Esophagus muscularis mucosa (tissue), 4 donors: ENCODE data around the gene RSRC1. TPM values are rescaled to one million over a fixed set of nuclear protein-coding genes. Genes with fewer than 3 reads are reported as not detected.

Source experiments
- DNase-seq: peaks from one replicate; pipeline ENCODE4 v3.0.0-alpha.2; 2017; ENCODE audit errors: extremely low spot score
- H3K27ac ChIP-seq, 4 donors: fragments of 200-600 bp; sonication (generic); replicated peaks in 1 of 4; 1 replicate in 3 of 4; 2 replicates in 1 of 4; pipeline ENCODE4 v1.5.1; 2016 to 2019; ENCODE audit warnings: mild to moderate bottlenecking in 1 of 4
- H3K27me3 ChIP-seq, 4 donors: fragments of 200-600 bp; sonication (generic); one replicate each; pipeline versions ENCODE4 v1.5.1 to v1.6.0; 2016 to 2019
- H3K36me3 ChIP-seq, 4 donors: fragments of 200-600 bp; sonication (generic); one replicate each; pipeline ENCODE4 v1.5.1; 2016 to 2019
- H3K4me1 ChIP-seq, 4 donors: fragments of 200-600 bp; sonication (generic); one replicate each; pipeline ENCODE4 v1.5.1; 2016 to 2019
- H3K4me3 ChIP-seq, 4 donors: fragments of 200-600 bp; sonication (generic); 1 replicate in 2 of 4; 2 replicates in 2 of 4; pipeline ENCODE4 v1.5.1; 2016 to 2019; ENCODE audit warnings: mild to moderate bottlenecking in 4 of 4, moderate library complexity in 1 of 4
- H3K9me3 ChIP-seq, 4 donors: fragments of 200-600 bp; sonication (generic); 1 replicate in 3 of 4; 2 replicates in 1 of 4; pipeline ENCODE4 v1.5.1; 2016 to 2019
- EP300 ChIP-seq: sonication (generic); formaldehyde crosslinking; IDR thresholded peaks from one replicate; pipeline ENCODE4 v1.6.1; 2017; ENCODE audit warnings: antibody characterized with exemption
- POLR2A ChIP-seq: fragments of 450-650 bp; IDR thresholded peaks from one replicate; pipeline ENCODE4 v1.6.1; 2017; ENCODE audit warnings: antibody characterized with exemption, moderate library complexity, mild to moderate bottlenecking, low read depth
- POLR2AphosphoS5 ChIP-seq, 2 donors: sonication (generic); formaldehyde crosslinking; IDR thresholded peaks; one replicate each; pipeline ENCODE4 v1.6.1; 2017; ENCODE audit warnings: antibody characterized with exemption in 2 of 2
- WGBS: methylation state at CpG from one replicate; pipeline ENCODE4 v1.1.5; 2018; 5-methylcytosine and 5-hydroxymethylcytosine counted together
- intact Hi-C: fragments of 100-400 bp; cut with DNase I; formaldehyde crosslinking; loops from one replicate; pipeline ENCODE4 v1.15.1; 2023
- total RNA-seq, 4 donors: library from RNA; depleted of rRNA; stranded (reverse); fragments of >200 nt; gene quantifications; one replicate each; pipeline versions ENCODE4 v1.1.0 to v1.2.1, GENCODE V29; 2016
- TF ChIP-seq, protein P1 (sequence below), 3 experiments: fragments of 200-600 bp in 2 of 3; fragments of 450-650 bp in 1 of 3; sonication (generic) in 2 of 3; IDR thresholded peaks; one replicate each; pipeline ENCODE4 v1.5.1; 2017 to 2019; ENCODE audit warnings: antibody characterized with exemption in 3 of 3, mild to moderate bottlenecking in 2 of 3, moderate library complexity in 1 of 3

The RSRC1 gene
- total RNA-seq, 4 donors from 2014 or later, result 33.1 to 57.3 (median 40.6) TPM

GRCh38 chr3:158127250-158128219, 17.6 kb downstream of the RSRC1 start:
- no peaks in the 10 kb centered on the region for H3K27me3 ChIP-seq
- WGBS, result 89% methylated on average over 3 of the region's 3 CpGs
- H3K4me1 ChIP-seq, result no peaks in the 10 kb centered on the region
- TF ChIP-seq POLR2AphosphoS5 (IDR thresholded peaks at IDR 0.05) (no peak), EP300 (no peak)
- intact Hi-C loops, result no loop called here
- H3K9me3 ChIP-seq, result peaks cover 0 to 14% (median 0%) of the 10 kb centered on the region in 4 donors
- no peak for DNase-seq
- peaks cover 19 to 74% (median 46%) of the 10 kb centered on the region in 4 donors for H3K36me3 ChIP-seq
- no peak overlapping the region for H3K27ac ChIP-seq
- H3K4me3 ChIP-seq, result no peak overlapping the region

- H3K4me3 ChIP-seq, result no peak overlapping the region
- intact Hi-C loops, result no loop called here
- no peaks in the 10 kb centered on the region for H3K4me1 ChIP-seq
- no peak overlapping the region for H3K27ac ChIP-seq
- no peaks in the 10 kb centered on the region for H3K27me3 ChIP-seq
- no peak for DNase-seq
- peaks cover 0 to 14% (median 0%) of the 10 kb centered on the region in 4 donors for H3K9me3 ChIP-seq
- H3K36me3 ChIP-seq, result peaks cover 11 to 62% (median 35%) of the 10 kb centered on the region in 4 donors
- no peak for TF ChIP-seq EP300
- TF ChIP-seq POLR2A, result no peak
- TF ChIP-seq, protein P1, sequence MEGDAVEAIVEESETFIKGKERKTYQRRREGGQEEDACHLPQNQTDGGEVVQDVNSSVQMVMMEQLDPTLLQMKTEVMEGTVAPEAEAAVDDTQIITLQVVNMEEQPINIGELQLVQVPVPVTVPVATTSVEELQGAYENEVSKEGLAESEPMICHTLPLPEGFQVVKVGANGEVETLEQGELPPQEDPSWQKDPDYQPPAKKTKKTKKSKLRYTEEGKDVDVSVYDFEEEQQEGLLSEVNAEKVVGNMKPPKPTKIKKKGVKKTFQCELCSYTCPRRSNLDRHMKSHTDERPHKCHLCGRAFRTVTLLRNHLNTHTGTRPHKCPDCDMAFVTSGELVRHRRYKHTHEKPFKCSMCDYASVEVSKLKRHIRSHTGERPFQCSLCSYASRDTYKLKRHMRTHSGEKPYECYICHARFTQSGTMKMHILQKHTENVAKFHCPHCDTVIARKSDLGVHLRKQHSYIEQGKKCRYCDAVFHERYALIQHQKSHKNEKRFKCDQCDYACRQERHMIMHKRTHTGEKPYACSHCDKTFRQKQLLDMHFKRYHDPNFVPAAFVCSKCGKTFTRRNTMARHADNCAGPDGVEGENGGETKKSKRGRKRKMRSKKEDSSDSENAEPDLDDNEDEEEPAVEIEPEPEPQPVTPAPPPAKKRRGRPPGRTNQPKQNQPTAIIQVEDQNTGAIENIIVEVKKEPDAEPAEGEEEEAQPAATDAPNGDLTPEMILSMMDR (IDR thresholded peaks at IDR 0.05), result no peak
- TF ChIP-seq POLR2AphosphoS5 (IDR thresholded peaks at IDR 0.05), result no peak
- WGBS, result 80% methylated on average over 6 of the region's 6 CpGs
Observed at GRCh38 chr3:158128755-158129154, 18.9 kb downstream of the RSRC1 start.

DNA sequence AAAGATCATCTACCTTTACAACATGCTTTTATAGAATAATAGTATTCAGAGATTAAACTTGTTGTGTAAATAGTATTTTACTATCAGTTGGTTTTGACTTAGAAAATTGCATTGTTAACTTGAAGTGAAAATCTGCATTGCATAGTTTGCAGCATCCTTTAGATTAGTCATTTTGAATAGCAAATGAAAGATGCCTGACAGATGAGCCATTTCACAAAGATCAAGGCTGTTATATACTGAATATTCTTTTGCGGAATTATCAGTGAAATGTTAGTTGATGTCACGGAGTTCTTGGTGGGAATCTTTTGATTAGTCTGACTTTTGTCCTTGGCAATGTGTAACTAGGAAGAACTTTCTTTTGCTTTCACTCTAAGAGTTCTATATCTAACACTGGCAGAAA, 24.5 kb downstream of the RSRC1 start:
- Histone ChIP-seq H3K9me3 (no peaks in the 10 kb centered on the region), H3K4me3 (no peak overlapping the region), H3K27ac (no peak overlapping the region), H3K27me3 (no peaks in the 10 kb centered on the region), H3K36me3 (peaks cover 0 to 31% (median 4%) of the 10 kb centered on the region in 4 donors), H3K4me1 (no peaks in the 10 kb centered on the region)
- no peak for DNase-seq
- TF ChIP-seq, protein P1 (IDR thresholded peaks at IDR 0.05), result no peak
- TF ChIP-seq POLR2AphosphoS5 (IDR thresholded peaks at IDR 0.05), result no peak
- no peak for TF ChIP-seq EP300
- 96% methylated on average over 2 of the region's 2 CpGs for WGBS
- intact Hi-C loops, result no loop called here

DNA sequence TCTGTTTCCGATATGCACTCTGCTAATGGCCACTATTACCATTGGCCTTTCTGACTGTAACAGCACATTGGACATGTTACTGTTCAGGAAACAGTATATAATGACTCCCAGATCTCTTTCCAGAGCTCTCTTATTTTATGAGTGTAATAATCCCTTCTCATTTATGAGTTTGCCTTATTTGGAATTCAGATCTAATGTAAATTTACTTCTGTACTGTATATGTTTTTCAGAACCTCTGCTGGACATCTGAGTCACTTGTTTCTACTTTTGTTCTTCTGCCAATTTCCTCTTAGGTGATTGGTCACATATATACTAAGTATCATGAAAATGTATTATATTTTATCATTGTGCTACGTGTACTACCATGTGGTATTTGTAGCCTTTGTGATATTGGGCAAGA, 30.5 kb downstream of the RSRC1 start:
- H3K4me1 ChIP-seq, result no peaks in the 10 kb centered on the region
- no peak for DNase-seq
- H3K4me3 ChIP-seq, result no peak overlapping the region
- TF ChIP-seq EP300, result no peak
- TF ChIP-seq, protein P1 (IDR thresholded peaks at IDR 0.05), result no peak
- no peaks in the 10 kb centered on the region for H3K27me3 ChIP-seq
- no peaks in the 10 kb centered on the region for H3K9me3 ChIP-seq
- intact Hi-C loops, result no loop called here
- no peak overlapping the region for H3K27ac ChIP-seq
- 94% methylated on average over 2 of the region's 2 CpGs for WGBS
- H3K36me3 ChIP-seq, result peaks cover 0 to 24% (median 1%) of the 10 kb centered on the region in 4 donors

GRCh38 chr3:158148218-158148617, 38.3 kb downstream of the RSRC1 start:
- no peaks in the 10 kb centered on the region for H3K27me3 ChIP-seq
- H3K4me1 ChIP-seq, result no peaks in the 10 kb centered on the region
- intact Hi-C loops, result no loop called here
- 50% methylated on average over 2 of the region's 2 CpGs for WGBS
- no peak overlapping the region for H3K27ac ChIP-seq
- TF ChIP-seq EP300 (no peak), POLR2A (no peak), POLR2AphosphoS5 (IDR thresholded peaks at IDR 0.05) (no peak)
- TF ChIP-seq, protein P1 (IDR thresholded peaks at IDR 0.05), result no peak
- DNase-seq, result no peak
- H3K4me3 ChIP-seq, result no peak overlapping the region
- H3K9me3 ChIP-seq, result no peaks in the 10 kb centered on the region
- H3K36me3 ChIP-seq, result peaks cover 0 to 3% (median 0%) of the 10 kb centered on the region in 4 donors
